Omental fat pad (tissue), 4 donors: ENCODE results near the gene BCL11B. TPM values are rescaled to one million over a fixed set of nuclear protein-coding genes. Genes with fewer than 3 reads are reported as not detected.

Source experiments
- ATAC-seq: fragments of 150-250 bp; one replicate; pipeline ENCODE4 v1.9.1; 2016; ENCODE audit warnings: mild to moderate bottlenecking, moderate library complexity; ENCODE audit not compliant: low FRiP score
- DNase-seq: peaks from one replicate; pipeline ENCODE4 v3.0.0-alpha.2; 2019; ENCODE audit warnings: low spot score
- CTCF ChIP-seq, 3 donors: fragments of 450-650 bp; IDR thresholded peaks; one replicate each; pipeline ENCODE4 v1.5.1; 2016 to 2017; ENCODE audit warnings: antibody characterized with exemption in 3 of 3, mild to moderate bottlenecking in 3 of 3, moderate library complexity in 2 of 3
- total RNA-seq, 4 donors: library from RNA; depleted of rRNA; stranded (reverse); fragments of >200 nt; gene quantifications; one replicate each; pipeline ENCODE4 v1.1.0, GENCODE V29; 2016

The BCL11B gene
- total RNA-seq, 4 donors from 2014 or later: 0.56 to 2.0 (median 0.77) TPM

- DNase-seq (no peak), ATAC-seq (no peak)
- no peak for TF ChIP-seq CTCF (IDR thresholded peaks at IDR 0.05)
Measured at GRCh38 chr14:99262977-99263448, 9.0 kb downstream of the BCL11B start.

GRCh38 chr14:99261912-99262787, 9.8 kb downstream of the BCL11B start:
- no peak for TF ChIP-seq CTCF (IDR thresholded peaks at IDR 0.05)
- ATAC-seq (no peak), DNase-seq (no peak)

DNA sequence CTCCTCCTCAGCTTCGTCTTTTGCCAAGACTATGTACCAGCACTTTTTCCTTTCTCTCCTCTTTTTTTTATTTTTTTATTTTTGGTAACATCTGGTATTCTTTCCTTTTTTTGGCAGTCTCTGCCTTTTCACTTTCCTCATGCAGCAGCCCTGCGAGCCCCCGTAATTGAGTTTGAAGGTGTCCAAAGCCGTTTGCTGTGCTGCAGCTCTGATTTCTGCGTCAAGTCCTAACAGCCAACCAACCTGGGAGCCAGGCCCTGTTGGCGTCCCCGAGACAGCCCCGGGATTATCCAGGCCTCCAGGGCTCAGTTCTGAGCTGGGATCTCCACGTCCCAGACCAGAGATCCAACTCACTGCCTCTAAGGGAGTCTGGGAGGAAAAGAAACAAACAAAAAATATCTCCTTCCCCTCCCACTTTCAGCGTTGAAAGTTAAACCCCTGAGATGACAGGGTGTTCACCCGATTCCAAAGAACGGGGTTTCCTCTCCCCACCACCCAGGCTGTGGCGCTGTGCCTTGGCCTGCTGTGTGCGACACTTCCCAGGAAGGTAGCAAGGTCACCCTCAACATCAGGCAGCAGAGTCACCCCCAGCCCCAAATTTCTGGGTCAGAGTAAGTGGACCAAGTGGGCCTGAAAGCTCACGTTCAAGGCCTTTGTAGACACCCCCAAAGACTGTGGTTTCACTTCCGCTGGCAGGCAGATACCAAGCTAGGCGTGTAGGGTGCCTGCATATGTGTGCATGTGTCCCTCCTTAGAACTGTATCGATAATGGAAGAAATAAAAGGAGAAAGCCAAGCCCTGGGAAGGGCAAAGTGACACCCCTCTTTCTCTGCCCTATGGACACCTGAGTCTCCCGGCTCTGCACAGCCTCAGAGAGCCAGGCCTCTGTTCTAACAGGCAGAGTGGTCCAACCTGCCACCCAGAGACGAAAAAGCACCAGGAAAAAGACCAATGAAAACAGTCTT, 11.1 kb downstream of the BCL11B start:
- no peak for TF ChIP-seq CTCF (IDR thresholded peaks at IDR 0.05)
- DNase-seq: no peak
- ATAC-seq: no peak

- DNase-seq: no peak
- ATAC-seq: no peak
- no peak for TF ChIP-seq CTCF (IDR thresholded peaks at IDR 0.05)
Measured at GRCh38 chr14:99260116-99260515, 11.9 kb downstream of the BCL11B start.

DNA sequence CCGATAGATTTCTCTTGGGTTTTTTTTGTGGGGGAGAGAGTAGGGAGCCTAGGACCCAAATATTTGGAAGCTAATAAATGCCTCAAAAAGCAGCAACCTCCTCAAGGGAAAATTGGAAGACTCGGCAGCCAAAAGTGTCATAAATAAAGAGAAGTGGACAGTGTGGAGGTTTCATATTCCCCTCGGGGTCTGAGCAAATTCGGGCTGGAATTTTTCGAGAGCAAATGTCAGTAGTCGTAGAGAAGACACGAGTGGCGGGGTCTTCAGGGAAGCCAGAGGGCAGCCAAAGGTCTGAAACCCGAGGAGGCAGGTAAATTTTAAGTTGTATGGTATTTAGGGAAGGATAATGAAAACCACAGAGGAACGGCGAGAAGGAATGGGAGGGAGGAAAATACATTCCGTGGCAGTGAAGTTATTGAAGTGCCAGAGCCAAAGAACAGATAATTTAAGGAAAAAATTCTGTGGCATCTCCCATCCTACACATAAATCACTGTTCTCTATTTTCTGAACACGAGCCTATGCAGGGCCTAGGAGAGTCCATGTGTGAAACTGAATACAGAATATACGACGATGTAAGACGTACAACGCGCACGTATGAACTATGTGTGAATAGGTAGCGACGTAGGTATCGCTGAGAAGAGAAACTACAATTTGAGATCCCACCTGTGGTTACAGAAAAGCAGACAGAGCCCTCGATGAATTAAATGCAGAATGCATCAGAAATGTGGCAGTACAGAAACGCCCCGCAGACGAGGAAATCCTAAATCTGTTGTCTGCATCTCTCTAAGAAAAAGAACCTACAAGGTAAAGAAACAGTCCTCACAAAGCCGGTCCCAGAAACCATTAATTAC, 12.9 kb downstream of the BCL11B start:
- no peak for TF ChIP-seq CTCF (IDR thresholded peaks at IDR 0.05)
- ATAC-seq (peak; percentile 32), DNase-seq (no peak)

DNA sequence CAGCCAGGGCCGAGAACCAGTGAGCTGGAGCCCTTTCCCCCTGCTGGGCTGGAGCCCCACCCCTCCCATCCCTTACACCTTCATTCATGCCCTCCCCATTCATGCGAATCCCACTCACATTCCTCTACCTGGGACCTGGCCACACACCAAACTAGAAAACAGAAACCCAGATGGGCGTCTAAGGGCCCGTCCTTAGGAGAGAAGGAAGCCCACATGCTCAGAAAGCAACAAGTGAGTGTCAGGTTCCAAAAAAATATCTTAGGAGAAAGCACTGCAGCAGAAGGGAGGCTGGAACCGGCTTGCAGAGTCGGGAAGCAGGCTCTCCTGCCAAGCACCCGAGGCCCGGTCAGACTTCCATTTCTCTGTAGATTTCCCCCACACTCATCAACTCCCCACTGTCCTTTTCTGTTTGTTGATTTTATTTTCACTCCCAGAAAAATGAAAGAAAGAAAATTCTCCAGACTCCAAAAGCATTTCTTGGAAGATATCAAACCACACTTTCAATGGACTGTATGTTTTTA, 13.6 kb downstream of the BCL11B start:
- TF ChIP-seq CTCF (IDR thresholded peaks at IDR 0.05): no peak
- ATAC-seq: peak; percentile 30
- no peak for DNase-seq
